ENCODE results near the gene ARMS2.

The ARMS2 gene

GRCh38 chr10:122473116-122473515 lies 18.7 kb downstream of the ARMS2 start:
- no peak for DNase-seq

GRCh38 chr10:122474131-122474818 lies 19.8 kb downstream of the ARMS2 start:
- no peak for DNase-seq

GRCh38 chr10:122475100-122475499 lies 20.6 kb downstream of the ARMS2 start:
- no peak for DNase-seq

- DNase-seq, result no peak
Observed at GRCh38 chr10:122475591-122476332, 21.3 kb downstream of the ARMS2 start.

- DNase-seq, result no peak
Observed at GRCh38 chr10:122476333-122476695, 21.9 kb downstream of the ARMS2 start.

- no peak for DNase-seq
Observed at GRCh38 chr10:122477436-122477835, 23.0 kb downstream of the ARMS2 start.

GRCh38 chr10:122478971-122479370 lies 24.5 kb downstream of the ARMS2 start:
- no peak for DNase-seq

GRCh38 chr10:122480146-122480833 lies 25.8 kb downstream of the ARMS2 start:
- no peak for DNase-seq

- DNase-seq, result no peak
Observed at GRCh38 chr10:122481296-122482056, 27.0 kb downstream of the ARMS2 start.

- no peak for DNase-seq
Observed at GRCh38 chr10:122484276-122485060, 30.0 kb downstream of the ARMS2 start.

- DNase-seq, result no peak
Observed at GRCh38 chr10:122485670-122486069, 31.2 kb downstream of the ARMS2 start.

- no peak for DNase-seq
Observed at GRCh38 chr10:122486406-122487080, 32.1 kb downstream of the ARMS2 start.

- no peak for DNase-seq
Observed at GRCh38 chr10:122487174-122487765, 32.8 kb downstream of the ARMS2 start.

GRCh38 chr10:122490268-122490667 lies 35.8 kb downstream of the ARMS2 start:
- DNase-seq, result no peak

GRCh38 chr10:122490786-122491680 lies 36.6 kb downstream of the ARMS2 start:
- DNase-seq, result peak; percentile 58

- peak; percentile 11 for DNase-seq
Observed at GRCh38 chr10:122492006-122492405, 37.6 kb downstream of the ARMS2 start.

GRCh38 chr10:122492999-122493481 lies 38.6 kb downstream of the ARMS2 start:
- no peak for DNase-seq

- DNase-seq, result no peak
Observed at GRCh38 chr10:122493761-122494160, 39.3 kb downstream of the ARMS2 start.

GRCh38 chr10:122494173-122494820 lies 39.8 kb downstream of the ARMS2 start:
- no peak for DNase-seq

- no peak for DNase-seq
Observed at GRCh38 chr10:122494833-122495232, 40.4 kb downstream of the ARMS2 start.
